Ovary (tissue), 9 donors: ENCODE data around the gene ARF1. TPM values are rescaled to one million over a fixed set of nuclear protein-coding genes. Genes with fewer than 3 reads are reported as not detected.

Experiments
- DNase-seq, 5 donors: peaks; one replicate each; pipeline ENCODE4 v3.0.0-alpha.2; 2019 to 2020
- H3K27ac ChIP-seq, 2 donors: fragments of 200-600 bp; one replicate each; pipeline versions ENCODE4 v1.5.1 to v1.8.0; 2019 to 2022
- H3K27me3 ChIP-seq: fragments of 200-600 bp; one replicate; pipeline ENCODE4 v1.8.0; 2022
- H3K36me3 ChIP-seq: fragments of 200-600 bp; sonication (generic); one replicate; pipeline ENCODE4 v1.5.1; 2019
- H3K4me1 ChIP-seq: one replicate; pipeline ENCODE4 v1.8.1; 2013; ENCODE audit warnings: mild to moderate bottlenecking, moderate library complexity; ENCODE audit not compliant: insufficient read depth
- H3K4me3 ChIP-seq: fragments of 200-600 bp; sonication (generic); one replicate; pipeline ENCODE4 v1.5.1; 2017
- H3K9me3 ChIP-seq, 2 donors: fragments of 200-600 bp in 1 of 2; sonication (generic) in 1 of 2; one replicate each; pipeline versions ENCODE4 v1.5.1 to v1.8.1; 2013 to 2019; ENCODE audit warnings: mild to moderate bottlenecking in 1 of 2, moderate library complexity in 1 of 2
- CTCF ChIP-seq, 3 donors: fragments of 450-650 bp in 2 of 3; fragments of 200-600 bp in 1 of 3; IDR thresholded peaks; one replicate each; pipeline versions ENCODE4 v1.5.1 to v1.8.0; 2016 to 2022; ENCODE audit warnings: antibody characterized with exemption in 3 of 3, mild to moderate bottlenecking in 1 of 3
- EP300 ChIP-seq: sonication (generic); formaldehyde crosslinking; IDR thresholded peaks from one replicate; pipeline ENCODE4 v1.6.1; 2017; ENCODE audit warnings: antibody characterized with exemption
- POLR2A ChIP-seq: fragments of 450-650 bp; IDR thresholded peaks from one replicate; pipeline ENCODE4 v1.6.1; 2017; ENCODE audit warnings: antibody characterized with exemption, mild to moderate bottlenecking, moderate library complexity
- WGBS, 3 donors: extraction: QIAGEN DNeasy Blood & Tissue Kit in 1 of 3; methylation state at CpG; one replicate each; pipeline versions ENCODE4 v1.1.5 to v1.1.7; 2013 to 2017; 5-methylcytosine and 5-hydroxymethylcytosine counted together
- intact Hi-C, 4 donors: fragments of 100-400 bp; cut with DNase I; formaldehyde crosslinking; loops; one replicate each; pipeline versions ENCODE4 v1.11.0 to v1.15.1; 2022 to 2023
- polyA plus RNA-seq, 2 donors: library from polyadenylated mRNA; stranded (reverse); fragments of 200-250 nt in 1 of 2; fragments of 350-450 nt in 1 of 2; fragmentation: Illumina TruSeq in 1 of 2; extraction: RNeasy Lipid Tissue Mini Kit (QIAGEN cat#74804) in 1 of 2; gene quantifications; one replicate each; pipeline ENCODE4 v1.2.3, GENCODE V29; 2013 to 2014
- total RNA-seq, 7 donors: library from RNA; depleted of rRNA in 2 of 7; stranded (reverse); fragments of >200 nt in 2 of 7; fragmentation: NEBNext Ultra II Directional in 3 of 7; extraction: Animal tissue kit (Norgen Biotek cat#: 25700) in 3 of 7; gene quantifications; one replicate each; pipeline versions ENCODE4 v1.1.0 to v1.2.4, GENCODE V29; 2016 to 2023
- donor health status: DM: no; HTN: no; CAD: no; lungs with moderate emphysema.
- donor health status: DM: no; HTN: no; CAD: no.
- donor health status: Bipolar disorder and iron deficiency.
- donor health status: DM: yes; HTN: yes; CAD: no.
- donor health status: DM: no; HTN: no; CAD: no.
- donor health status: DM: yes; HTN: yes; CAD: no.

The ARF1 gene
- total and polyA plus RNA-seq, 9 donors = 179 to 345 (median 285) TPM

- no peaks in the 10 kb centered on the region for H3K27me3 ChIP-seq
- no peaks in the 10 kb centered on the region for H3K9me3 ChIP-seq
- TF ChIP-seq POLR2A = no peak
- TF ChIP-seq EP300 = no peak
- TF ChIP-seq CTCF (IDR thresholded peaks at IDR 0.05) = no peak
- DNase-seq = no peak
- no peak overlapping the region for H3K4me3 ChIP-seq
- no peaks in the 10 kb centered on the region for H3K36me3 ChIP-seq
- no peaks in the 10 kb centered on the region for H3K4me1 ChIP-seq
- intact Hi-C loops = no loop called here
- no peak overlapping the region for H3K27ac ChIP-seq
- WGBS, 3 donors = 70 to 73% (median 72%) methylated on average over 5 of the region's 5 CpGs
Observed at GRCh38 chr1:228120857-228121489, 38.5 kb downstream of the ARF1 start.

- Histone ChIP-seq H3K4me3 (no peak overlapping the region), H3K27ac (no peak overlapping the region), H3K4me1 (no peaks in the 10 kb centered on the region), H3K27me3 (no peaks in the 10 kb centered on the region), H3K36me3 (no peaks in the 10 kb centered on the region), H3K9me3 (no peaks in the 10 kb centered on the region)
- WGBS, 3 donors = 59 to 63% (median 61%) methylated on average over 1 of the region's 1 CpG
- intact Hi-C loops = no loop called here
- no peak for DNase-seq
- no peak for TF ChIP-seq EP300
- TF ChIP-seq POLR2A = no peak
- TF ChIP-seq CTCF (IDR thresholded peaks at IDR 0.05) = no peak
Observed at GRCh38 chr1:228122921-228123441, 40.5 kb downstream of the ARF1 start.

- no peak overlapping the region for H3K4me3 ChIP-seq
- H3K4me1 ChIP-seq = no peaks in the 10 kb centered on the region
- H3K9me3 ChIP-seq = no peaks in the 10 kb centered on the region
- 54 to 59% (median 58%) methylated on average over 2 of the region's 2 CpGs for WGBS, 3 donors
- no peaks in the 10 kb centered on the region for H3K36me3 ChIP-seq
- H3K27me3 ChIP-seq = no peaks in the 10 kb centered on the region
- TF ChIP-seq POLR2A (no peak), CTCF (IDR thresholded peaks at IDR 0.05) (no peak), EP300 (no peak)
- intact Hi-C loops = no loop called here
- DNase-seq = no peak
- H3K27ac ChIP-seq = no peak overlapping the region
Observed at GRCh38 chr1:228123505-228123904, 41.0 kb downstream of the ARF1 start.

GRCh38 chr1:228125185-228125584, 42.7 kb downstream of the ARF1 start:
- H3K9me3 ChIP-seq = no peaks in the 10 kb centered on the region

More at GRCh38 chr1:228125185-228125584, 42.7 kb downstream of the ARF1 start:
- no peak overlapping the region for H3K4me3 ChIP-seq
- 46 to 58% (median 48%) methylated on average over 5 of the region's 5 CpGs for WGBS, 3 donors
- no peak for TF ChIP-seq CTCF (IDR thresholded peaks at IDR 0.05)
- no peak for TF ChIP-seq POLR2A
- TF ChIP-seq EP300 = no peak
- H3K27me3 ChIP-seq = no peaks in the 10 kb centered on the region
- DNase-seq = no peak
- intact Hi-C loops = no loop called here
- H3K27ac ChIP-seq = no peak overlapping the region
- no peaks in the 10 kb centered on the region for H3K36me3 ChIP-seq
- H3K4me1 ChIP-seq = no peaks in the 10 kb centered on the region
